NB4 (cell line): Measurements from ENCODE around the gene SH3BP1.

ENCODE experiments used
- DNase-seq: peaks from one replicate; pipeline ENCODE4 v3.0.0; 2010; ENCODE audit warnings: low read depth
- H3K4me3 ChIP-seq: one replicate; pipeline ENCODE4 v1.5.1; 2011; ENCODE audit warnings: mild to moderate bottlenecking, low read depth, low read length, moderate library complexity
- CTCF ChIP-seq: IDR thresholded peaks from one replicate; pipeline ENCODE4 v1.5.1; 2012; ENCODE audit warnings: low read depth, low read length
- MAX ChIP-seq: IDR thresholded peaks from 2 replicates; pipeline ENCODE4 v1.6.1; 2011; ENCODE audit warnings: low read depth, low read length
- MYC ChIP-seq: IDR thresholded peaks from 2 replicates; pipeline ENCODE4 v1.6.1; 2011; ENCODE audit warnings: low read depth, low read length
- POLR2A ChIP-seq: IDR thresholded peaks from 2 replicates; pipeline ENCODE4 v1.6.1; 2011; ENCODE audit warnings: mild to moderate bottlenecking; ENCODE audit not compliant: insufficient read length; ENCODE audit errors: extremely low read depth

Gene SH3BP1

GRCh38 chr22:37619991-37620390 is 19.5 kb upstream of the SH3BP1 start:
- TF ChIP-seq CTCF (no peak), POLR2A (no peak), MYC (no peak), MAX (no peak)
- no peak overlapping the region for H3K4me3 ChIP-seq
- no peak for DNase-seq

GRCh38 chr22:37621352-37621860 is 18.1 kb upstream of the SH3BP1 start:
- H3K4me3 ChIP-seq: no peak overlapping the region
- TF ChIP-seq POLR2A (no peak), MYC (no peak), CTCF (no peak), MAX (no peak)
- DNase-seq: no peak

GRCh38 chr22:37623075-37624016 is 16.1 kb upstream of the SH3BP1 start:
- H3K4me3 ChIP-seq: no peak overlapping the region
- peak; percentile 65 for DNase-seq
- TF ChIP-seq MYC (no peak), POLR2A (no peak), MAX (no peak), CTCF (peak; percentile 73)

- no peak overlapping the region for H3K4me3 ChIP-seq
- TF ChIP-seq CTCF: no peak
- TF ChIP-seq POLR2A: no peak
- no peak for TF ChIP-seq MAX
- no peak for TF ChIP-seq MYC
- DNase-seq: no peak
These were observed 15.5 kb upstream of the SH3BP1 start for GRCh38 chr22:37624017-37624365.

- DNase-seq: no peak
- H3K4me3 ChIP-seq: no peak overlapping the region
- TF ChIP-seq POLR2A (no peak), CTCF (no peak), MYC (no peak), MAX (no peak)
These were observed 14.6 kb upstream of the SH3BP1 start for GRCh38 chr22:37624876-37625275.
